HepG2 (cell line): ENCODE results near the gene ANKRD55.
"Not testable (repeated sequence)": the region's sequence is repeated elsewhere in the genome, so short reads cannot be mapped to it uniquely, and the experiment has no call there.

Source experiments
- CTCF ChIP-seq: sonication (generic); formaldehyde crosslinking; IDR thresholded peaks from 2 replicates; pipeline ENCODE4 v1.5.0; 2020; ENCODE audit warnings: mild to moderate bottlenecking, missing genetic modification reagents, moderate library complexity
- HOXA7 ChIP-seq: sonication (generic); formaldehyde crosslinking; IDR thresholded peaks from 2 replicates; pipeline ENCODE4 v1.8.1; 2022; ENCODE audit warnings: mild to moderate bottlenecking, missing genetic modification reagents, moderate library complexity
- JUND ChIP-seq: sonication (generic); formaldehyde crosslinking; IDR thresholded peaks from 2 replicates; pipeline ENCODE4 v1.8.0; 2022; ENCODE audit warnings: mild to moderate bottlenecking, missing genetic modification reagents
- POLR2A ChIP-seq, 2 experiments: IDR thresholded peaks; 2 replicates each; pipeline ENCODE4 v1.6.1; 2011; ENCODE audit warnings: low read depth in 2 of 2, low read length in 2 of 2, mild to moderate bottlenecking in 1 of 2, moderate library complexity in 1 of 2; ENCODE audit not compliant: insufficient read depth in 1 of 2
- USF2 ChIP-seq, 2 experiments: sonication (generic) in 1 of 2; formaldehyde crosslinking in 1 of 2; IDR thresholded peaks; 2 replicates each; pipeline versions ENCODE4 v1.5.1 to v1.6.1; 2011 to 2020; ENCODE audit warnings: borderline replicate concordance in 1 of 2, low read depth in 1 of 2, low read length in 1 of 2, mild to moderate bottlenecking in 1 of 2, missing genetic modification reagents in 1 of 2, moderate library complexity in 1 of 2
- ZBTB21 ChIP-seq: sonication (generic); formaldehyde crosslinking; IDR thresholded peaks from 2 replicates; pipeline ENCODE4 v1.4.0; 2020; ENCODE audit warnings: missing genetic modification reagents
- ZC3H4 ChIP-seq: sonication (generic); formaldehyde crosslinking; IDR thresholded peaks from 2 replicates; pipeline ENCODE4 v1.4.0; 2020; ENCODE audit warnings: missing genetic modification reagents, borderline replicate concordance

- TF ChIP-seq ZC3H4 (CRISPR knock-in tag); CTCF (CRISPR knock-in tag); POLR2A (IDR thresholded peaks at IDR 0.05; ENCODE audit: insufficient read depth in 1 of 2, low read depth in 2 of 2, low read length in 2 of 2); HOXA7 (CRISPR knock-in tag); ZBTB21 (CRISPR knock-in tag); USF2 (IDR thresholded peaks at IDR 0.05; ENCODE audit: low read depth, low read length); USF2 (CRISPR knock-in tag; IDR thresholded peaks at IDR 0.05; ENCODE audit: borderline replicate concordance); JUND: not testable (repeated sequence)
Observed at GRCh38 chr5:56079157-56079500, 154.0 kb downstream of the ANKRD55 start.
